MM.1S (cell line): ENCODE data around the gene GRIN3B.

Experiments
- DNase-seq: peaks from one replicate; pipeline ENCODE4 v3.0.0-alpha.2; 2015
- H2AFZ ChIP-seq: fragments of 300-600 bp; sonication (generic); 2 replicates; pipeline ENCODE4 v1.6.0; 2016; ENCODE audit warnings: antibody characterized with exemption, low read length
- H3F3A ChIP-seq: fragments of 300-600 bp; sonication (generic); 2 replicates; pipeline ENCODE4 v1.6.1; 2016; ENCODE audit warnings: mild to moderate bottlenecking, antibody characterized with exemption, low read length, moderate library complexity, mixed read lengths; ENCODE audit not compliant: insufficient read depth
- H3K27ac ChIP-seq: fragments of 300-600 bp; sonication (generic); 2 replicates; pipeline ENCODE4 v1.5.1; 2016; ENCODE audit warnings: mild to moderate bottlenecking, low read length
- H3K27me3 ChIP-seq: fragments of 300-600 bp; sonication (generic); replicated peaks from 2 replicates; pipeline ENCODE4 v1.6.0; 2016; ENCODE audit warnings: low read length; ENCODE audit not compliant: insufficient read depth
- H3K36me3 ChIP-seq: fragments of 300-600 bp; sonication (generic); replicated peaks from 2 replicates; pipeline ENCODE4 v1.6.1; 2016; ENCODE audit warnings: mild to moderate bottlenecking, low read length, mixed read lengths; ENCODE audit not compliant: insufficient read depth
- H3K4me1 ChIP-seq: fragments of 300-600 bp; sonication (generic); 2 replicates; pipeline ENCODE4 v1.6.1; 2016; ENCODE audit warnings: low read length, mixed read lengths
- H3K4me2 ChIP-seq: fragments of 300-600 bp; sonication (generic); 2 replicates; pipeline ENCODE4 v1.6.0; 2016; ENCODE audit warnings: low read depth, low read length
- H3K4me3 ChIP-seq: fragments of 300-600 bp; sonication (generic); 2 replicates; pipeline ENCODE4 v1.5.1; 2016; ENCODE audit warnings: low read length, mixed read lengths
- H3K79me2 ChIP-seq: fragments of 300-600 bp; sonication (generic); 2 replicates; pipeline ENCODE4 v1.6.1; 2016; ENCODE audit warnings: mixed run types, low read length, mixed read lengths
- H3K9ac ChIP-seq: fragments of 300-600 bp; sonication (generic); 2 replicates; pipeline ENCODE4 v1.6.1; 2016; ENCODE audit warnings: low read length, mixed read lengths
- H3K9me2 ChIP-seq: fragments of 300-600 bp; sonication (generic); replicated peaks from 2 replicates; pipeline ENCODE4 v1.6.1; 2016; ENCODE audit warnings: mild to moderate bottlenecking, low read length, mixed read lengths; ENCODE audit not compliant: insufficient read depth
- H3K9me3 ChIP-seq: fragments of 300-600 bp; sonication (generic); replicated peaks from 2 replicates; pipeline ENCODE4 v1.6.1; 2016; ENCODE audit warnings: mild to moderate bottlenecking, low read length, mixed read lengths; ENCODE audit not compliant: insufficient read depth
- H4K20me1 ChIP-seq: fragments of 300-600 bp; sonication (generic); 2 replicates; pipeline ENCODE4 v1.6.1; 2016; ENCODE audit warnings: mild to moderate bottlenecking, low read length, moderate library complexity, mixed read lengths; ENCODE audit not compliant: insufficient read depth
- CTCF ChIP-seq: fragments of 300-600 bp; sonication (generic); IDR thresholded peaks from 2 replicates; pipeline ENCODE4 v1.5.1; 2016; ENCODE audit warnings: antibody characterized with exemption, low read length, mixed read lengths
- EZH2 ChIP-seq: fragments of 300-600 bp; sonication (generic); optimal IDR thresholded peaks from 2 replicates; pipeline ENCODE3; 2017; ENCODE audit warnings: low read depth, mild to moderate bottlenecking, antibody characterized with exemption, low read length, mixed read lengths
- EZH2phosphoT487 ChIP-seq: fragments of 300-600 bp; sonication (generic); IDR thresholded peaks from 2 replicates; pipeline ENCODE4 v1.6.1; 2018; ENCODE audit warnings: antibody characterized with exemption, low read length

GRIN3B gene

GRCh38 chr19:1052349-1052975 is 52.2 kb downstream of the GRIN3B start:
- no peaks in the 10 kb centered on the region for H3K9me2 ChIP-seq
- H2AFZ ChIP-seq = no peak overlapping the region
- H3K79me2 ChIP-seq = no peaks in the 10 kb centered on the region
- H3F3A ChIP-seq = 0 out of 2 replicates have a peak, but pooled peaks cover 2% of the 10 kb centered on the region
- no peaks in the 10 kb centered on the region for H3K4me1 ChIP-seq
- no peak overlapping the region for H3K27ac ChIP-seq
- no peaks in the 10 kb centered on the region for H3K9me3 ChIP-seq
- DNase-seq = no peak
- TF ChIP-seq EZH2phosphoT487 (no peak), CTCF (no peak), EZH2 (no peak)
- H4K20me1 ChIP-seq = no peaks in the 10 kb centered on the region
- H3K27me3 ChIP-seq = no peaks in the 10 kb centered on the region
- H3K36me3 ChIP-seq = no peaks in the 10 kb centered on the region
- no peak overlapping the region for H3K4me2 ChIP-seq
- H3K4me3 ChIP-seq = no peak overlapping the region
- no peak overlapping the region for H3K9ac ChIP-seq

- H3K27me3 ChIP-seq = no peaks in the 10 kb centered on the region
- H3K79me2 ChIP-seq = no peaks in the 10 kb centered on the region
- H3K9ac ChIP-seq = no peak overlapping the region
- H4K20me1 ChIP-seq = no peaks in the 10 kb centered on the region
- H3K9me3 ChIP-seq = no peaks in the 10 kb centered on the region
- H3K9me2 ChIP-seq = no peaks in the 10 kb centered on the region
- no peak for DNase-seq
- H3K4me1 ChIP-seq = no peaks in the 10 kb centered on the region
- H3F3A ChIP-seq = 0 out of 2 replicates have a peak, but pooled peaks cover 2% of the 10 kb centered on the region
- H3K36me3 ChIP-seq = no peaks in the 10 kb centered on the region
- H3K4me2 ChIP-seq = no peak overlapping the region
- TF ChIP-seq EZH2 = no peak
- no peak for TF ChIP-seq EZH2phosphoT487
- no peak for TF ChIP-seq CTCF
- H2AFZ ChIP-seq = no peak overlapping the region
- H3K27ac ChIP-seq = no peak overlapping the region
- H3K4me3 ChIP-seq = no peak overlapping the region
Measured at GRCh38 chr19:1053176-1054101, 53.2 kb downstream of the GRIN3B start.

- H4K20me1 ChIP-seq = no peaks in the 10 kb centered on the region
- H3K9me3 ChIP-seq = no peaks in the 10 kb centered on the region
- no peaks in the 10 kb centered on the region for H3K27me3 ChIP-seq
- no peaks in the 10 kb centered on the region for H3K4me1 ChIP-seq
- H3K36me3 ChIP-seq = no peaks in the 10 kb centered on the region
- no peak overlapping the region for H3K27ac ChIP-seq
- no peaks in the 10 kb centered on the region for H3F3A ChIP-seq
- H3K9ac ChIP-seq = no peak overlapping the region
- H3K79me2 ChIP-seq = no peaks in the 10 kb centered on the region
- H2AFZ ChIP-seq = no peak overlapping the region
- no peak overlapping the region for H3K4me2 ChIP-seq
- H3K9me2 ChIP-seq = no peaks in the 10 kb centered on the region
- TF ChIP-seq EZH2phosphoT487 (no peak), EZH2 (no peak), CTCF (no peak)
- no peak overlapping the region for H3K4me3 ChIP-seq
- DNase-seq = no peak
Measured at GRCh38 chr19:1054102-1055027, 54.1 kb downstream of the GRIN3B start.
